GM18951 (cell line): ENCODE results near the gene MED8.
"Not testable (repeated sequence)": the region's sequence is repeated elsewhere in the genome, so short reads cannot be mapped to it uniquely, and the experiment has no call there.

Experiments used
- POLR2A ChIP-seq: IDR thresholded peaks from 4 replicates; pipeline ENCODE4 v1.6.1; 2011; ENCODE audit warnings: mild to moderate bottlenecking; ENCODE audit not compliant: insufficient read length, insufficient read depth; ENCODE audit errors: extremely low read depth
- in situ Hi-C: fragments of 300-500 bp; cut with MboI; formaldehyde crosslinking; loops from one replicate; pipeline ENCODE4 v1.12.0; 2022; ENCODE audit warnings: low sequenced_read_pairs, mixed read lengths, inconsistent platforms; ENCODE audit not compliant: unreplicated experiment

Gene MED8

DNA sequence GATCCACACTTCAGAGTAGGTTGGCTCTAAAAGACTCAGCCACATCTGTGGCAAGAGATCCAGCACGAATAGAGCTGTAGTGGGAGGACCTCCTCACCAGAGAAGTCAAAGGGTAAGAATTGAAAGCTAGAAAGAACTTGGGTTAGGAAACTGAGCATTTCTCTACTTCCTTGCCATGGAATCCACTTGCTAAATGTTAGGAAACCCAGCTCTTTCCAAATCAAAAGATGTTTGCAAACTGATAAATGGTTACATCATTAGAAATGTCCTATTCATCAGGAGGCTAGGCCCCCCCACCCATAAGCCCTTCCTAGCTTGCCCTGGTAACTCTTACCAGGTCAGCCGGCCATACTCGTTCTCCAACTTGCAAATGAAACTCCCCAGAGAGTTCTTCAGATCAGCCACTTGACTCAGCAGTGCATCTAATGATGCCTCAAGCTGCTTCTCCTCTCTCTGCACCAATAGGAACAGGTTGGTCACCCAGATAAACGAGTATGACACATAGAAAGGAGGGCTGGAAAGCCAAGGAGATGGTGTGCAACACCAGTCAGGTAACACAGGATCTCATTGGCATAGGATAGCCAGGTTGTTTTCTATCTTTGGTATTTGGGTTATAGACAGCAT, 1.5 kb downstream of the MED8 start:
- TF ChIP-seq POLR2A, result no peak
- in situ Hi-C loops, result no loop called here

DNA sequence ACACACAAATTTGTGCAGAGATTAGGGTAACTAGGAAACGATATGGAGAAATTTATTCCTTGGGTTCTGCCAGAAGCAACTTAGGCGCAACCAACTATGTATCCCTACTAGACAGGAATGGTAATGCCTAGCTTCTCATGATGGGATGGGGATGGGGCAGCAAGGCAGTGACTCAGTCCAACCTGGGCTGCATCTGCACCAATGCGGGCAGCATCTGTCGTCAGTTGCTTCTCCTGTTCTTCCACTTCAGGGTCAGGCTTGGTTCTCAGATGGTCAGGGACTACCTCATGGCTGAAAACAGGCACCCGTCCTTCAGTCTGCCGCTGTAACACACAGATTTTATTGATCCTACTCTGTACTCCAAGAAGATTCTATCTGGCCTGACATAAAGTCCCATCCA, 2.9 kb downstream of the MED8 start:
- in situ Hi-C loops, result no loop called here
- TF ChIP-seq POLR2A, result no peak

DNA sequence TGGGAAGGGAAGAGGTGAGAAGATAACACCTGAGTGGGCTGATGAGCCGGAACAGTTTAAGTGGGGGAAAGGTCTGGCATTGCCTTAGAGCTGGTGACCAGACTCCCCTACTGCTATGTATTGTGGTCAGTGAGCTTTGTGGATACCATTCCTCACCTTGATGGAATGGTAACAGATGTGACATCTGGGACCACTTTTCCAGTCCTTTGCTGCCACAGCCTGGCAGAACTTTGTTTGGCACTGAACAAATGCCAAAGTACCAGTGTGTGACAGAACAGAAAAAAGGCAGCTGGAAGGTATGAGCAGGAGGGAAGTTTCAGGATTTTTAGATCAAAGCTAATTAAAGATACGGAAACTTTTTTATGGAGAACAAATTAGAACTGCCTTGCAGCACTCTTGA, 6.2 kb downstream of the MED8 start:
- no peak for TF ChIP-seq POLR2A
- in situ Hi-C loops, result no loop called here

DNA sequence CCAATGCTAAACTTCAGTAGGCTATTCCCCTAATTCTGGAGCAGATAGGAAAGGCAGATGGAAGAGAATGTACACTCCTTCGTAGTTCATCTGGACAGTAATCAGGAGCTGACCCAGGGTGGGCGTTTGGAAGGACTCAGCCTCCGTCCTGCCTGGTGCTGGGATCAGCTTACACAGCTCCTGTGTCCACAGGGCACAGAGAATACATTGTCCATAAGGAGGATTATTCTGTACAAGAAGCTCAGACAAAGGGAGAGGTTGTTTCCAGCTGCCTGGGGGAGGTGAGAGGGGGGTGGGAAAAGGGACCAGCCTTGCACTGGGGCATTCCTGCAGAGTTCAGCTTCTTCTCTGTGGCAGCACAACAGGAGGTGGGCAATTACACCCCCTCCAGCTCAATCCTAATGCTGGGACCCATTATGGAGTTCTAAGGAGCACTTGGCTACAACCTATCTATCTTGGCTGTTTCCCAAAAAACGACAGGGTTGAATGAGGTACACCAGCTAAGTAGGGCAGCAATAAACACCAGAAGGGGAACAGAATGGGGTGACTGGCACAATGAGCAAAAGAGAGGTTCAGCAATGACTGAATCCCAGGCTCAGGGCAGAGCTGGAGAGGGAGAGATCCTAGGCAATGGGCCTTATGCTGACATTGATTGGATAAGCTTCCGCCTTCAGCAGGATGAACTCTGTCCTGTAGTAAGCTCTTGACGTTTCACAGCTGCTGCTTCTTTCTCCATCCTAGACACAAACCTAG, 7.4 kb downstream of the MED8 start:
- TF ChIP-seq POLR2A, result no peak

DNA sequence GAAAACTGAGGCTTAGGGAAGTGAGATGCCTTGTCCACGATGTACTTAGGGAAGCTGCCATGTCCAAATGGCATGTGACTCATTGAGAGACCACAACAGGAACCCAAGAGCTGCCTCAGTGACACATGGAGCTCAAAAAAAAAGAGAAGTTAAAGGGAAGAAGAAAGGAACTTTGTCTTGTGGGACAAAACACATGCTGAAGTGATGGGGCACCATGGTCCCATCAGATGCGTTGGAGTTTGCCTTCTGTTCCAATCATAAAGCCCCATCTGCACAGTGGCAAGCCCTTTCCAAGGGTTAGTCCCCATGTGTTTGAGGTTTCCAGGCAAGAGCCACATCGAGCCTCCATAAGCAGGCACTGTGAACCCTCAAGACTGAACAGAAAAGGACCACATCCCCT, 8.0 kb downstream of the MED8 start:
- no peak for TF ChIP-seq POLR2A
- in situ Hi-C loops, result no loop called here

More for the DNA sequence above, 7.4 kb downstream of the MED8 start:
- in situ Hi-C loops, result no loop called here

DNA sequence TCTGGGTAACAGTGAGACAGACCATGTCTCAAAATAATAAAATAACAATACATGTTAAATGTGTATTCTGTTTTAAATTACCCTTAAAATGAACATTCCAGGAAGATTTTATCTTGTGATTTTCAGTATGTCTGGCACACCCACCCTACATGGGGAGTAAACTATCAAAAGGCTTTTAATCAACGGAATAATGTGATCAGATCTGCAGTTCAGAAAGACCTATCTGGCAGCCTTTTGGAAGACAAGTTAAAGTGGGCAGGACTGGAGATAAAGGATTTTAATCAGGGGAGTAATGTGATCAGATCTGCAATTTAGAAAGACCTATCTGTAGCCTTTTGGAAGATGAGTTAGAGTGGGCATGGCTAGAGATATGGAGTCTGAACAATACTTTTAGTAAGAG, 10.1 kb downstream of the MED8 start:
- no peak for TF ChIP-seq POLR2A
- in situ Hi-C loops, result no loop called here

DNA sequence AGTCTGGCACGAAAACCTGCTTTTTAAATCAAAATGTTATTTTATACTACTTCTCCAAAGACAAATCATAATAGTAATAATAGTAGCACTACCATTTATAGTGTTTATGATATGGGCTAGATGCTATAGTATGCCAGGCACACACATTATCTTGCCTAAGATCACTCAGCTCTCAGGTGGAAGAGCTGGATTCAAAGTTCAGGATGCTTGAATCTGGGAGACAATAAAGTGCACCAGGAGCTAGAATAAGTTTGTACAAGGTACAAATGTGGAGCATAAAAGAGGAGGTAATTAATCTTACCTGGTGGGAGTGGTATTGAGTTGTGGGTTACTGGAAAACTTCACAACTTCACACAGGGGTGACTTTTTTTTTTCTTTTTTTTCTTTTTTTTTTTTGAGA, 11.8 kb downstream of the MED8 start:
- in situ Hi-C loops, result no loop called here
- TF ChIP-seq POLR2A, result no peak

DNA sequence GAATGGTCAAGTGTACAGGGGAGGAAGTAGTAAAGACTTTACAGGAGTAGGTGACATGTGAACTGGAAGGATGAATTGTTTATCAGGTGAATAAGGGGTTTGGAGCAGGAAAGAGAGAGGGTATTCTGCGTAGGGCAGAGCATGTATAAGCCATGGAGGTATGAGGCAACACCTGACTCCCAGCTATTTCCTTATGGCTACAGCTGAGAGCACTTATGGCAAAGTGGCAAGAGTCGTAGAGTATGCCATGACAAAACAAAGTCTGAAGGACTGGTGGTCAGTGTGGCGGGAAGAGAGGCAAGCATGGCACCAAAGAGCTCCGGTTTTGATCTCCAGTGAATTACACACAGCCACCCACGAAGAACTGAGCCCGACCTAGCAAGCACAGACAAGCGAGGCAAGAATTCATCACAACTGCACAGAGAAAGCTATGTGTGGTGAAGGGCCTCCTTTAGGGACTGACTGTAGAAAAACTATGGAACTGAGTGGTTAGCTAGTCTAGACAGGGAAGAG, 12.8 kb downstream of the MED8 start:
- in situ Hi-C loops, result no loop called here
- TF ChIP-seq POLR2A, result no peak

DNA sequence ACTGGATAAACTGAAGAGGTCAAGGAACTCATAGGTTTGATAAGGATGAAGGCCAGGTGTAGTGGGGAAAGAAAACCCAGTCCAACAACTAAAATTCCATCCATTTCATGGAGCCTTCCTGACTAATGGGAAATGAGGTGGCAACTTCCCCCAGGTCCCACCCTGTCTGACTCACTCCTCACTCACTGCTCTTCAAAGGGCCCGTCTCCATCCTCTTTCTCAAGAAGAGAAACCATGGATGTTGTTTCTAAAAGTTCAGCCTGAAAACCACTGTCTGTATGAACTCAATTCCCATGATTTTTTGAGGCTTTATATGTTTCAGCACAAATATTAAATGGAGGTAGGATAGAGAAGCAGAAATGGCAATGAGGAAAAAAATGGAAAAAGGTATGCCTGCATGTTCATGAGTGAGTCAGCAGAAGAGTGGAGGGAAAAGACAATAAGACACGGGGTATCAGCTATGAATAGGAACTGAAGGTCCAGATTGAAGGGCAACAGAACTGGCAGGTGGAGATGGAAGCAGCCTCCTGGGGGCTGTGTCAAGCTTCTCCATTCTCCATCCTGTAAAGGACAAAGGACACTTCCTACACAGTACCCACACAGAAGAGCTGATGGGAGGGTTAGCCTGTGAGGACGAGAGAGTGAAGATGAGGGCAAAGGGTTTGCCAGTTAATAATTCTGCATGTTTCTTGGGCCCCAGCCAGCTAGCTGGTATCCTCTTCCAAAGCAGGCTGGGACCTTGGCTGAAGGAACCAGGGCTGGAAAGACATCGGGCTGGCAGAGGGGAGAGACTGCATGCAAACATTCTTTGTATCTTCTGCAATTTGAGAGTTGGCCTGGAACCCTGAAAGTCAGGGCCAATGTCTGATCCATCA, 16.3 kb downstream of the MED8 start:
- TF ChIP-seq POLR2A, result no peak
- in situ Hi-C loops, result no loop called here

DNA sequence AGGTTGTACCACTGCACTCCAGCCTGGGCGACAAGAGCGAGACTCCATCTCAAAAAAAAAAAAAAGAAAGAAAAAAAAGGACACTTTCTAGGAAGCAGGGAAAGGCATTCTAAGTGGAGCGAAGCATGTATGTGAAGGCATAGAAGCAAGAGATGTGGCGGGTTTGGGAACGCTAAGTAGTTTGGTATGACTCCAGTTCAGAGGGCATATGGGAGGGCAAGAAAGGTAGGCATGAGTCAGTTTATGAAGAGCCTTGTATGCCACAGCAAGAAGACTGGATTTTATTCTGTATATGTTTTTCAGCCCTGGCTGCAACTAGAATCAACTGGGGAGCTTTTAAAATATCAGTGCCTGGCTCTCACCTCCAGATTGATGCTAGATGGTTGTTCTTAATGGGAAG, 17.4 kb downstream of the MED8 start:
- TF ChIP-seq POLR2A, result no peak
- in situ Hi-C loops, result no loop called here

DNA sequence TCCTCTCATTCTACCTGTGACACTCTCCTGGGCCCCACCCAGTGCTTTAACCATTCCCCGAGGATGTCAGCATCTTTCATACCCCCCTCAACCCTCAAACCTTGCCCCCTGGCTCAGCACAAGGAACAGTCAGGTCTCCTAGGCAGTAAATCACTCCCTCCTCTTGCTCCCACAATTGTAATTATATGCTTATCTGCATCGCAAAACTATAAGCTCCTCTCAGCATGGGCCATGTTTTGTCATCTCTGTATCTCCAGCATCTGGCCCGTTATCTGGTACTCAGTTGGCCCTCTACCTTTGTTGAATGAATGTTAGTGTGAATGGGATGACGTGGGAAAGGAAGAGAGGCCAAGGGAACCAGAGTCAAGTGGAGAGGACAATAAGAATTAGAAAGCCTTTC, 19.0 kb downstream of the MED8 start:
- in situ Hi-C loops, result no loop called here
- no peak for TF ChIP-seq POLR2A

DNA sequence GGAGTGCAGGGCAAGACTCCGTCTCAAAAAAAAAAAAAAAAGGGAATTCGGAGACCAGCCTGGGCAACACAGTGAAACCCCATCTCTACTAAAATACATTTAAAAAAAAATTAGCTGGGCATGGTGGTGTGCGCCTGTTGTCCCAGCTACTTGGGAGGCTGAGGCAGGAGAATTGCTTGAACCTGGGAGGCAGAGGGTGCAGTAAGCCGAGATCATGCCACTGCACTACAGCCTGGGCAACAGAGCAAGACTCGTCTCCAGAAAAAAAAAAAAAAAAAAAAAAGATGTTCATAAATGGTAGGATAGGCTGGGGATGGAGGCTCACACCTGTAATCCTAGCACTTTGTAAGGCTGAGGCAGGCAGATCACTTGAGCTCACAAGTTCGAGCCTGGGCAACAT, 19.8 kb downstream of the MED8 start:
- in situ Hi-C loops, result not testable (repeated sequence)

DNA sequence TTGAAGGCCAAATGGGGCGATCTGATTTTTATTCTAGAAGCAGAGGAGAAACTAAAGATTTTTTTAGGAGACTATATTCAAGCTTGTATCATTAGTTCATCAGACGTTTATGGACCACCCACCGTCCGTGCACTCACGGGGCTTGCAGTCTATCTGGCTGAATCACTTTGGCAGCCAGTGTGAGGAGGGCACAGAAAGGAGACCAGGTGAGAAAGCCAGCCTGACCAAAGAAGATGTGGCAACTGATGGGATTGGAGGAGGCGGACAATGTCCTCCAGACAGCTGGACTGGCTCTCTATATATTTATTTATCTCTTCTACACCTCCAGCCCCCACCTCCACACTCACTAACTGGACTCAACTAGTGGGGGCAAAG, 21.0 kb downstream of the MED8 start:
- TF ChIP-seq POLR2A, result no peak
- in situ Hi-C loops, result no loop called here
